T-helper 17 cell (primary cell): ENCODE data around the gene VEGFB. TPM values are rescaled to one million over a fixed set of nuclear protein-coding genes. Genes with fewer than 3 reads are reported as not detected.
"Not testable (repeated sequence)": the region's sequence is repeated elsewhere in the genome, so short reads cannot be mapped to it uniquely, and the experiment has no call there.

Experiments used
- ATAC-seq: fragments of 150-1000 bp; cut with Tn5 transposase; 2 replicates; pipeline ENCODE4 v1.10.0; 2021; ENCODE audit warnings: mild to moderate bottlenecking, moderate library complexity
- DNase-seq, 3 donors: peaks; one replicate each; pipeline versions ENCODE4 v3.0.0 to v3.0.0-alpha.2; 2020 to 2021
- H3K9me3 ChIP-seq: one replicate; pipeline ENCODE4 v1.7.0; 2013; ENCODE audit warnings: low read length, mild to moderate bottlenecking; ENCODE audit not compliant: control insufficient read depth, poor library complexity, severe bottlenecking
- H3K27ac Mint-ChIP-seq: one replicate; pipeline ENCODE4 v1.8.0; 2022; ENCODE audit warnings: mild to moderate bottlenecking, moderate library complexity, mixed read lengths
- H3K27me3 Mint-ChIP-seq: one replicate; pipeline ENCODE4 v1.8.0; 2022; ENCODE audit warnings: mixed read lengths
- H3K36me3 Mint-ChIP-seq: one replicate; pipeline ENCODE4 v1.8.0; 2022; ENCODE audit warnings: low read depth, mixed read lengths
- H3K4me1 Mint-ChIP-seq: one replicate; pipeline ENCODE4 v1.8.0; 2022; ENCODE audit warnings: mild to moderate bottlenecking, mixed read lengths
- H3K4me3 Mint-ChIP-seq: one replicate; pipeline ENCODE4 v1.8.0; 2022; ENCODE audit warnings: mild to moderate bottlenecking, moderate library complexity, mixed read lengths
- total RNA-seq, 4 donors: library from RNA in 2 of 4; stranded (reverse) in 2 of 4; gene quantifications; one replicate each; pipeline ENCODE4 v1.2.3 and lab custom pipeline; 2022 to 2026

The VEGFB gene
- total RNA-seq, 2 donors from 2014 or later = 44.9 to 48.3 TPM

GRCh38 chr11:64240435-64241240, 6.3 kb downstream of the VEGFB start, which contains the start of gene FKBP2:
Gene FKBP2, plus strand, starts transcription at chr11:64241095. Its CDS starts 1,293 bp downstream, at chr11:64242388.
- ATAC-seq (peak; percentile 75), DNase-seq (peak; percentile 97 to 99 (median 98))
- Mint-ChIP-seq H3K27ac (peak within 1 kb of the TSS; percentile 98), H3K4me1 (peaks cover 23% of the 10 kb centered on the region), H3K27me3 (no peaks in the 10 kb centered on the region), H3K4me3 (peak within 1 kb of the TSS; percentile 95), H3K36me3 (peaks cover 2% of the 10 kb centered on the region)
- H3K9me3 ChIP-seq = no peaks in the 10 kb centered on the region

DNA sequence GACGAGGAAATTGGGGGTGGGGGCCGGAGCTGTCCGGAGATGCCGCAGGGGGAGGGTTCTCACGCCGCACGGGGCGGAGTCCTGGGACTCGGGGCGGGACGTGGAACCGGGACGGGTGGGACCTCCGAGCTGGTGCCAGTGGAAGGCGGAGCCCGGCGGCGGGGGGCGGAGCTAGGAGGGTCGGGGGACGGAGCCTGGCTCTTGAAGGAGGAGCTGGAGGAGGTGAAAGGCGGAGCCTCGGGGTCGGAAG, 6.8 kb downstream of the VEGFB start:
- Mint-ChIP-seq H3K36me3 (peaks cover 2% of the 10 kb centered on the region), H3K4me3 (peak overlapping the region; percentile 95), H3K27me3 (no peaks in the 10 kb centered on the region), H3K4me1 (peaks cover 26% of the 10 kb centered on the region), H3K27ac (peak overlapping the region; percentile 98)
- H3K9me3 ChIP-seq = no peaks in the 10 kb centered on the region
- peak in 2 of 3 donors; percentile 100 for DNase-seq
- ATAC-seq = peak; percentile 85

- H3K4me1 Mint-ChIP-seq = peaks cover 26% of the 10 kb centered on the region
- peaks cover 2% of the 10 kb centered on the region for H3K36me3 Mint-ChIP-seq
- H3K9me3 ChIP-seq = no peaks in the 10 kb centered on the region
- H3K27ac Mint-ChIP-seq = peak overlapping the region; percentile 98
- DNase-seq (peak in 2 of 3 donors; percentile 19 to 99), ATAC-seq (no peak)
- peak overlapping the region; percentile 95 for H3K4me3 Mint-ChIP-seq
- H3K27me3 Mint-ChIP-seq = no peaks in the 10 kb centered on the region
These were observed 7.3 kb downstream of the VEGFB start for GRCh38 chr11:64241491-64242374.

DNA sequence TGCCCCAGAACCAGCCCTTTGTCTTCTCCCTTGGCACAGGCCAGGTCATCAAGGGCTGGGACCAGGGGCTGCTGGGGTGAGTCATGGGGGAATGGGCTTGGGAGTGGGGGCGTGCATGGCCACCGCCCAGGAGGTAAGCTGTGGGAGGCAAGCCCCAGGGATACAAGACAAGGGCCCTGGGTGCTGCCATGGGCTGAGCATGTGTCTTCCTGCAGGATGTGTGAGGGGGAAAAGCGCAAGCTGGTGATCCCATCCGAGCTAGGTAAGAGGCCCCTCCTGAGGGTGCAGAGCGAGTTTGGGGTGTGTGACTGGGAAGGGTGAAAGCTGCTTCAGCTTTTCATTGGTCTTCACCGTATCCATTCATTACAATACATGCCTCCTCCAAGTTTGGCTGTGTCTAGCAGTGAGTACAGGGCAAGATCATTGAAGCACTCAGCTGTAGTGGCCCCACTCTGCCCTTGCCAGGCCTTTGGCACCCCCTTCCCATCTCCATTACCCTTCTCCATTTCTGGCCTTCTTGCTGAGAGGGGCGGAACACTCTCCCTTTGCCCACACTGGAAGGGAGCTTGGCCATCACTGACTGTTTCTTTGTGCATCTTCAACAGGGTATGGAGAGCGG, 9.0 kb downstream of the VEGFB start:
- Mint-ChIP-seq H3K36me3 (peaks cover 2% of the 10 kb centered on the region), H3K4me1 (peaks cover 23% of the 10 kb centered on the region), H3K4me3 (peak overlapping the region; percentile 95), H3K27ac (peak overlapping the region; percentile 68), H3K27me3 (no peaks in the 10 kb centered on the region)
- no peak for DNase-seq
- no peak for ATAC-seq
- H3K9me3 ChIP-seq = no peaks in the 10 kb centered on the region

DNA sequence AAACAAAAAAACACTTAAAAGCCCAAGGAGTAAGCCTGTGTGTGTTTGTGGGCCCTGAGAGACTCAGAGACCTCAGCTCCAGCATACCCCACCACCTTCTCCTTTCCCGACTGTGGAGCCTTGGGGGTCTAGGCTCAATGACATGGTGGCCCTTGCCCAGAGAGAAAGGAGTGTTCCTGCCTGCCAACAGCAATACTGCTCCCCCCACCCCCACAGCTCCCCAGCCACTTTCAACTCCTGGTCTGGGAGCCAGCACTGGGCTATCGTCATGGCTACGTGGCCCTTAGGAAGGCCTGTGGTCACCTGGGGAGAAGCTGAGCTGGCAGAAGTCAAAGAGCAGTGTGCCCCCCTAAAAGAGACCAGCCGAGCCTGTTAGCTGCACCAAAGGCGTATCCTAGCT, 9.7 kb downstream of the VEGFB start:
- no peak for ATAC-seq
- peak overlapping the region; percentile 95 for H3K4me3 Mint-ChIP-seq
- no peak overlapping the region for H3K27ac Mint-ChIP-seq
- DNase-seq = no peak
- peaks cover 2% of the 10 kb centered on the region for H3K36me3 Mint-ChIP-seq
- peaks cover 23% of the 10 kb centered on the region for H3K4me1 Mint-ChIP-seq
- no peaks in the 10 kb centered on the region for H3K27me3 Mint-ChIP-seq
- H3K9me3 ChIP-seq = no peaks in the 10 kb centered on the region

DNA sequence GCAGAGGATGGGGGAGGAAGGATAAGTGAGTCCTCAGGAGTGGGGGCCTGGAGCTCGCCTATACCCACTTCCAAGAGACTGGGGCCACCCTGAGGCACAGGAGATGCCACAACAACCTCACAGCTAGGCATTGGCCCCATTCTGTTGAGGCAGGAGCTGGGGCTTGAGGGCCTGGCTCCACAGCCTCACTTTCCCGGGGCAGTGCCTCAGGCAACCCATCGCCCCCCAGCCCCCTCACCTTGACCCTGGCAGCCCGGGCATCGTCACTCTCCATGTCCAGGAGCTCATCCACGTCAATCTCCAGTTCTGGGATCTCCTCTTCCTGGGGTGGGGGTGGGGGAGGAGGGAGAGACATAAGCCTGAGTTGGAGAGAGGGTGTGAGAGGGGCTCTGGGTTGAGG, 10.6 kb downstream of the VEGFB start:
- Mint-ChIP-seq H3K4me3 (peak overlapping the region; percentile 93), H3K27ac (peak overlapping the region; percentile 86), H3K4me1 (peaks cover 26% of the 10 kb centered on the region), H3K36me3 (peaks cover 2% of the 10 kb centered on the region), H3K27me3 (no peaks in the 10 kb centered on the region)
- H3K9me3 ChIP-seq = no peaks in the 10 kb centered on the region
- no peak for DNase-seq
- no peak for ATAC-seq

DNA sequence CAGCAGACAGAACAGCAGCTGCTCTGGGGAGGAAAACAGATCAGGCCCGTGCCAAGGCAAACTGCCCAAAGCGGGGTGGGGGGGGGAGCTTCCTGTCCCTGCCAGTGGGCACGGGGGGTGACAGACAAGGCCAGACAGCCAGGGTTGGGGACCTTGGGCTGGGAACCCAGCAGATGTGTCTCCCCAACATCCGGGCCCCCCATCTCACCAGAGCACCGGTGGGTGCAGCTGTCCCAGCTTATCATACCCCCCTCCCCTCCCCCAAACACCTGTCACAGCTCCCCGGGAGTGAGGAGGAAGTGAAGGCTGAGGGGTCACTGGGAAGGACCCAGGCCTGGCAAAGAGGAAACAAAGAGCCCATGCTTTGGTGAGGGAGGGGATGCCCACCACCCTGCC, 11.0 kb downstream of the VEGFB start:
- no peaks in the 10 kb centered on the region for H3K9me3 ChIP-seq
- peak overlapping the region; percentile 86 for H3K27ac Mint-ChIP-seq
- ATAC-seq (no peak), DNase-seq (peak in 1 of 3 donors; percentile 26)
- H3K27me3 Mint-ChIP-seq = no peaks in the 10 kb centered on the region
- H3K4me1 Mint-ChIP-seq = peaks cover 23% of the 10 kb centered on the region
- peaks cover 2% of the 10 kb centered on the region for H3K36me3 Mint-ChIP-seq
- H3K4me3 Mint-ChIP-seq = peak overlapping the region; percentile 93

- H3K9me3 ChIP-seq = no peaks in the 10 kb centered on the region
- no peaks in the 10 kb centered on the region for H3K27me3 Mint-ChIP-seq
- H3K4me3 Mint-ChIP-seq = peak overlapping the region; percentile 93
These were observed 11.6 kb downstream of the VEGFB start for GRCh38 chr11:64245797-64246620.

GRCh38 chr11:64246621-64246870, 12.2 kb downstream of the VEGFB start:
- not testable (repeated sequence) for H3K9me3 ChIP-seq, DNase-seq, H3K27me3 Mint-ChIP-seq, H3K36me3 Mint-ChIP-seq
- Mint-ChIP-seq H3K4me3 (peak overlapping the region; percentile 94), H3K4me1 (peaks cover 20% of the 10 kb centered on the region), H3K27ac (peak overlapping the region; percentile 86)
- peak; percentile 32 for ATAC-seq

More at GRCh38 chr11:64245797-64246620, 11.6 kb downstream of the VEGFB start:
- peaks cover 2% of the 10 kb centered on the region for H3K36me3 Mint-ChIP-seq
- peak; percentile 32 to 62 (median 38) for DNase-seq
- H3K4me1 Mint-ChIP-seq = peaks cover 22% of the 10 kb centered on the region
- H3K27ac Mint-ChIP-seq = peak overlapping the region; percentile 86
- no peak for ATAC-seq

GRCh38 chr11:64246871-64247728, 12.7 kb downstream of the VEGFB start, which contains the start of gene PPP1R14B:
Gene PPP1R14B, minus strand, starts transcription at chr11:64246943. Its CDS starts 270 bp downstream, at chr11:64246673.
- H3K27ac Mint-ChIP-seq = peak within 1 kb of the TSS; percentile 86
- H3K4me1 Mint-ChIP-seq = peaks cover 23% of the 10 kb centered on the region
- no peaks in the 10 kb centered on the region for H3K27me3 Mint-ChIP-seq
- peak within 1 kb of the TSS; percentile 94 for H3K4me3 Mint-ChIP-seq
- peak; percentile 72 for ATAC-seq
- H3K36me3 Mint-ChIP-seq = no peaks in the 10 kb centered on the region
- no peaks in the 10 kb centered on the region for H3K9me3 ChIP-seq
- peak; percentile 59 to 78 (median 76) for DNase-seq

DNA sequence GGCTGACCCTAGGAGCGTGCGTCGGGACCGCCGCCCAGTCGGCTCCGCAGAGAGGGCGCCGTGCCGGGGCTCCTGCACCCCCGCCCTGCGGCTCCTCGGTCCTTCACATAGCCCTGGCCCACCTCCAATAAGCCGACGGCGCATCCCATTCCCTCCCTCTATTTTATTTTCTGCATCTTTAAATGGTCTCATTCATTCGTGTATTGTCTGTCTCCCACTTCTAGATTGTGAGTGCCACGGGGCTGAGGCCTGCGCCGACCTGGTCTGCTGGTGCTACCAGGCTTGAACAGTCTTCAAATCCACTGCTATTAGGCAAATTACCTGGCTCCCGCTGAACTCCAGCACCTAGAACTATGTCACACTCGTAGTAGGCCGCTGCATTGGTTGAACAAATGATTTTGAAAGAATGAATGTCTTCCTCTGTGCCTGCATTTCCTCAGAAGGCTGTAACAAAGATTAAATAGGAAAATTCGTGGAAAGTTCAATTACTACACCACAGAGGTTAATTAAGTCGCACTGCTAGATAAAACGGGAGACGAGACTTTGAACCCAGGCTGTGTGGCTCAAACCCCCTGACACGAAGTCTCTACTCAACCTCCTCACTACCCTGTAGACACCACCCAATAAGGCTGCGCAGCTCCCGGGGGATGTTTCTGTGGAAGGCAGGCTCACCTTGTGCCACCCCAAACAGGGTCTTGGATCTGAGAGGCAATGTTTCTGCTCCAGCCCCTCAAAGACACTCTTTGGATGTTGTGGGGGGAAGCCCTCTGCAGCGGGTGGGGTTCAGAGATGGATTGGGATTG, 13.5 kb downstream of the VEGFB start:
- H3K27ac Mint-ChIP-seq = peak overlapping the region; percentile 84
- H3K36me3 Mint-ChIP-seq = no peaks in the 10 kb centered on the region

More for the DNA sequence above, 13.5 kb downstream of the VEGFB start:
- H3K9me3 ChIP-seq = no peaks in the 10 kb centered on the region
- DNase-seq = no peak
- H3K4me1 Mint-ChIP-seq = peaks cover 21% of the 10 kb centered on the region
- ATAC-seq = no peak
- no peaks in the 10 kb centered on the region for H3K27me3 Mint-ChIP-seq
- H3K4me3 Mint-ChIP-seq = peak overlapping the region; percentile 94
